ENCODE measurements around the gene RHOB. TPM values are rescaled to one million over a fixed set of nuclear protein-coding genes. Genes with fewer than 3 reads are reported as not detected.

Gene RHOB
- polyA plus RNA-seq, 3 donors from 2014 or later = 0.91 to 4.8 (median 4.4) TPM

DNA sequence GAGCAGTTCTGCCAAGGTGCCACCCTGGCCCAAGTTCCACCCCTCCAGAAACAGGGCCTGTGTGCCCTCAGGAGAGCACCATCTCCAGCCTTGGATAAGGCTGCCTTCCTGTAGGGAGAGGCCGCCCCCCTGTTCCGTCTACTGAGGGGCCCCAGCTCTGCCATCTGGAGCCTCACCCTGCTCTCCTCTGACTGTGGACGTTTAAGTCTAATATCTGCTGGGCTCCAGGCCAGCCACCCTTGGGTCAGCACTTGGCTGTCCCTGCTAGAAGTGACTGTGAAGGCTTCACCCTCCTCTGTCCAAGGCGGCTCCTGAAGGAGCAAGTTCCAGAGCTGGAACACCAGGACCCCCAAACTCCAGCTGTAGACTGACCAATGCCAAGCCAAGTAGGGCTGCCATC is 26.3 kb downstream of the RHOB start:
- H3K4me3 Mint-ChIP-seq = no peak overlapping the region
- DNase-seq = no peak
- H3K9me3 Mint-ChIP-seq = no peaks in the 10 kb centered on the region
- H3K4me1 Mint-ChIP-seq = no peaks in the 10 kb centered on the region
- H3K27me3 Mint-ChIP-seq (ENCODE audit: low read depth in 3 of 3) = peaks cover 0 to 6% (median 0%) of the 10 kb centered on the region in 3 donors
- no peak overlapping the region for H3K27ac Mint-ChIP-seq
- H3K36me3 Mint-ChIP-seq = peaks cover 0 to 3% (median 0%) of the 10 kb centered on the region in 3 donors

GRCh38 chr2:20474757-20475566 is 28.1 kb downstream of the RHOB start:
- Mint-ChIP-seq H3K27me3 (ENCODE audit: low read depth in 3 of 3) (peaks cover 0 to 6% (median 0%) of the 10 kb centered on the region in 3 donors), H3K4me3 (no peak overlapping the region), H3K4me1 (no peaks in the 10 kb centered on the region), H3K36me3 (peaks cover 0 to 3% (median 0%) of the 10 kb centered on the region in 3 donors), H3K27ac (no peak overlapping the region), H3K9me3 (no peaks in the 10 kb centered on the region)
- DNase-seq = no peak

DNA sequence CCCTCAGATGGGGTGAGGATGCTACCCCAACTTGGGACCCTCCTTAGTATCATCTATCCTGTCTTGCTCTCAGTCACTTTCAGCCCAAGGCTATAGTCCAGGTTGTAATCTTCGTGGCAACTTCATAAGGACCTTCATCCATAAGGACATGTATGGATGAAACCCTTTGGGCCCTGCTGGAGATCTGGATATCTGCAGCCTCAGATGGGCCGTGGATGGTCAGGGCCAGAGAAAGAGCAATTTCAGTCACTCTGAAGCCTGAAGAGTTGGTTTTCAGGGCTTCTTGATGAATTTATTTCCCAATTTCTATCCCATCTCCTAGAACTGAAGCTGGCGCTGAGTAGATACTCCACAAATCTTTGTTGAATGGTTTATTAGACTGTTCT is 28.7 kb downstream of the RHOB start:
- H3K36me3 Mint-ChIP-seq = no peaks in the 10 kb centered on the region
- no peaks in the 10 kb centered on the region for H3K9me3 Mint-ChIP-seq
- no peak overlapping the region for H3K27ac Mint-ChIP-seq
- no peak overlapping the region for H3K4me3 Mint-ChIP-seq
- H3K27me3 Mint-ChIP-seq (ENCODE audit: low read depth in 3 of 3) = peaks cover 0 to 6% (median 0%) of the 10 kb centered on the region in 3 donors
- H3K4me1 Mint-ChIP-seq = no peaks in the 10 kb centered on the region
- no peak for DNase-seq

GRCh38 chr2:20476481-20476880 is 29.6 kb downstream of the RHOB start:
- peaks cover 0 to 6% (median 0%) of the 10 kb centered on the region in 3 donors for H3K27me3 Mint-ChIP-seq (ENCODE audit: low read depth in 3 of 3)
- DNase-seq = no peak
- no peaks in the 10 kb centered on the region for H3K9me3 Mint-ChIP-seq
- no peaks in the 10 kb centered on the region for H3K4me1 Mint-ChIP-seq
- no peak overlapping the region for H3K27ac Mint-ChIP-seq
- no peaks in the 10 kb centered on the region for H3K36me3 Mint-ChIP-seq
- no peak overlapping the region for H3K4me3 Mint-ChIP-seq

- H3K27ac Mint-ChIP-seq = no peak overlapping the region
- H3K27me3 Mint-ChIP-seq (ENCODE audit: low read depth in 3 of 3) = peaks cover 0 to 6% (median 0%) of the 10 kb centered on the region in 3 donors
- no peaks in the 10 kb centered on the region for H3K36me3 Mint-ChIP-seq
- H3K4me3 Mint-ChIP-seq = no peak overlapping the region
- DNase-seq = no peak
- no peaks in the 10 kb centered on the region for H3K4me1 Mint-ChIP-seq
- H3K9me3 Mint-ChIP-seq = no peaks in the 10 kb centered on the region
Measured at GRCh38 chr2:20476950-20477349, 30.1 kb downstream of the RHOB start.

DNA sequence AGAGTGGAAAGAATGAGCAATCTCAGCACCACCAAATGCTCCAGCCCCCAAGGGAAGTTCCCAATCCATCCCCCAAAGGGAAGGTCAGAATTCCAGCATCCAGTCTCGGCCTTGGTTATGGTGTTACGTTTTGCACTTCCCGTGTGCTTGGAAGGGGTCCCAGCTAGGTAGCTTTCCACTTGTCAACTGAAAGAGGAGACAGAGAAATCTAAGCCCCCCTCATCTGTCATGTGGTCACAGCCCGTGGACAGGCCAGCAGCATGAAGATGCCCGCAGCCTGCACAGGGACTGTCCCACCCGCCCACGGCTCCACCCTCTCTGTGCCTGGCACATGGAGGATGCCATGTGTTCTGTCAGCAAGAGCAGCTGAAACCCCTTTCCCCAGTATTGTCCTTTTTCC is 32.1 kb downstream of the RHOB start:
- Mint-ChIP-seq H3K27ac (no peak overlapping the region), H3K36me3 (no peaks in the 10 kb centered on the region), H3K27me3 (ENCODE audit: low read depth in 3 of 3) (peaks cover 0 to 6% (median 0%) of the 10 kb centered on the region in 3 donors), H3K9me3 (no peaks in the 10 kb centered on the region), H3K4me1 (no peaks in the 10 kb centered on the region), H3K4me3 (no peak overlapping the region)
- DNase-seq = no peak

- no peak overlapping the region for H3K4me3 Mint-ChIP-seq
- H3K27me3 Mint-ChIP-seq (ENCODE audit: low read depth in 3 of 3) = peaks cover 0 to 3% (median 0%) of the 10 kb centered on the region in 3 donors
- H3K36me3 Mint-ChIP-seq = no peaks in the 10 kb centered on the region
- H3K27ac Mint-ChIP-seq = no peak overlapping the region
- DNase-seq = no peak
- H3K4me1 Mint-ChIP-seq = no peaks in the 10 kb centered on the region
- H3K9me3 Mint-ChIP-seq = no peaks in the 10 kb centered on the region
Measured at GRCh38 chr2:20479835-20480234, 33.0 kb downstream of the RHOB start.

DNA sequence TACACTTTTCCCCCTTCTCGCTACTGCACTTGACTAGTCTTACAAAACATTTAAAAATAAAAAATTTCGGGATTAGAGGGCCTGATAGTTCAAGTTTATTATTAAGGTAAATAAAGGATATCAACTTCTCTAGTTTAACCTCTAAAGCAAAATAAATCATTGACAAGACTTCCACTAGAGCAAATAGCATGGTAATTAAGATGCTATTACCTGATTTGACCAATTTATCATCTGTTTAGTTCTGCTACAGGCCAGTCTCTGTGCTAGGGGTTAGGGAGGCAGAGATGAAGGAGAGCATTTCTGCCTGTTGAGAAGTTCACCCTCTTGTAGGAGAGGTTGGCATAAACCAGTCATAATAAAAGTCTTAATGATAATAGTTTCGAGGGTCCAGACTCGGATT is 34.0 kb downstream of the RHOB start:
- Mint-ChIP-seq H3K36me3 (no peaks in the 10 kb centered on the region), H3K27me3 (ENCODE audit: low read depth in 3 of 3) (peaks cover 0 to 3% (median 0%) of the 10 kb centered on the region in 3 donors), H3K4me3 (no peak overlapping the region), H3K4me1 (no peaks in the 10 kb centered on the region), H3K27ac (no peak overlapping the region), H3K9me3 (no peaks in the 10 kb centered on the region)
- DNase-seq = no peak

- Mint-ChIP-seq H3K27ac (no peak overlapping the region), H3K27me3 (ENCODE audit: low read depth in 3 of 3) (peaks cover 0 to 2% (median 0%) of the 10 kb centered on the region in 3 donors), H3K36me3 (no peaks in the 10 kb centered on the region), H3K9me3 (no peaks in the 10 kb centered on the region), H3K4me3 (no peak overlapping the region), H3K4me1 (no peaks in the 10 kb centered on the region)
- no peak for DNase-seq
Measured at GRCh38 chr2:20481798-20482405, 35.0 kb downstream of the RHOB start.

DNA sequence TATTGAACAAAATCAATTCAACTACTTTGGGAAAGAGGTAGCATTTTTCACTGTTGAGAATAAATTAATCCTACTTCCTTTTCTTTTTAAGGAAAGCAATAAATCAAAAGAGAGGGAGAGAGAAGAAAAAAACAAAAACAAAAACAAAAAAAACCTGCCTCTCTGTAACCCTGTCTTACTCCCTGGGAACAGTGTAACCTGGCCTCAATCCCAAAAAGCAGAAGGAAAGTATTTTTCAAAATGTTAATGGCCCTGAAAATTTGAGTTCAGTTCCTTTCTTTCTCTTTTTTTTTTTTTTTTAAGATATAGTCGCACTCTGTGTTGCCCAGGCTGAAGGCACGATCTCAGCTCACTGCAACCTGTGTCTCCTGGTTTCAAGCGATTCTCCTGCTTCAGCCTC is 35.9 kb downstream of the RHOB start:
- Mint-ChIP-seq H3K27me3 (ENCODE audit: low read depth in 3 of 3) (peaks cover 0 to 3% (median 0%) of the 10 kb centered on the region in 3 donors), H3K4me1 (no peaks in the 10 kb centered on the region), H3K36me3 (no peaks in the 10 kb centered on the region), H3K4me3 (no peak overlapping the region), H3K9me3 (no peaks in the 10 kb centered on the region), H3K27ac (no peak overlapping the region)
- DNase-seq = no peak

DNA sequence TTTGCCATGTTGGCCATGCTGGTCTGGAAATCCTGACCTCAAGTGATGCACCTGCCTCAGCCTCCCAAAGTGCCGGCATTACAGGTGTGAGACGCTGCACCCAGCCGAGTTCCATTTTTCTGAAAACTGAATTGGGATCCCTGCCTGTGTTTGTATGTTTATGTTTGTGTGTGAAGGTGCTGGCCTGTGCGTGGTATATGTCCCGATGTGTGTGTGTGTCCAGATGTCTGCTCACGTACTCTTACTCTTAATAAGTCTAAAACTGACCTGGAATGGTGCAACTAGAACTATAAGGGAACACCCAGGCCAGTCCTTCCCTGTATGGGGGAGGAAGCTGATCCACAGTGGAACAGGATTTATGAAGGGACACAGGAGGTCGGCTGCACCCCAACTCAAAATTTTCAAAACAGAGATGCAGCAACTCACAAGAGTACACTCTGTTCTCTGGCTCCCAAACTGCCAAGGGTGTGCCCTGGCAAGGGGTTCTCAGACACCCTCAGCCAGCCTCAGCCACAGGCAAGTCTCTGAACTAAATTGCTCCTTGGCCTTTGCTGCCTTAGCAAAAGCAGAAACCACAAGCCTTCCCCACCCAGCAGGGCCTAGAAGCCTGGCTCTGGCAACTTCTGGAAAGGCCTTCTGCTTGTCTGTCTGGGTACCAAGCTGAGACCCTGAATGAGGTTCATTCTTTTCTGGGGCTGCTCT is 36.5 kb downstream of the RHOB start:
- H3K27me3 Mint-ChIP-seq (ENCODE audit: low read depth in 3 of 3) = peaks cover 0 to 3% (median 0%) of the 10 kb centered on the region in 3 donors
- no peak overlapping the region for H3K27ac Mint-ChIP-seq
- H3K4me3 Mint-ChIP-seq = no peak overlapping the region
- H3K36me3 Mint-ChIP-seq = no peaks in the 10 kb centered on the region
- no peaks in the 10 kb centered on the region for H3K4me1 Mint-ChIP-seq
- no peak for DNase-seq
- H3K9me3 Mint-ChIP-seq = no peaks in the 10 kb centered on the region

- no peak for DNase-seq
- H3K27me3 Mint-ChIP-seq (ENCODE audit: low read depth in 3 of 3) = peaks cover 0 to 3% (median 0%) of the 10 kb centered on the region in 3 donors
- no peaks in the 10 kb centered on the region for H3K4me1 Mint-ChIP-seq
- no peaks in the 10 kb centered on the region for H3K36me3 Mint-ChIP-seq
- H3K9me3 Mint-ChIP-seq = no peaks in the 10 kb centered on the region
- no peak overlapping the region for H3K4me3 Mint-ChIP-seq
- H3K27ac Mint-ChIP-seq = no peak overlapping the region
Measured at GRCh38 chr2:20484034-20484617, 37.3 kb downstream of the RHOB start.

DNA sequence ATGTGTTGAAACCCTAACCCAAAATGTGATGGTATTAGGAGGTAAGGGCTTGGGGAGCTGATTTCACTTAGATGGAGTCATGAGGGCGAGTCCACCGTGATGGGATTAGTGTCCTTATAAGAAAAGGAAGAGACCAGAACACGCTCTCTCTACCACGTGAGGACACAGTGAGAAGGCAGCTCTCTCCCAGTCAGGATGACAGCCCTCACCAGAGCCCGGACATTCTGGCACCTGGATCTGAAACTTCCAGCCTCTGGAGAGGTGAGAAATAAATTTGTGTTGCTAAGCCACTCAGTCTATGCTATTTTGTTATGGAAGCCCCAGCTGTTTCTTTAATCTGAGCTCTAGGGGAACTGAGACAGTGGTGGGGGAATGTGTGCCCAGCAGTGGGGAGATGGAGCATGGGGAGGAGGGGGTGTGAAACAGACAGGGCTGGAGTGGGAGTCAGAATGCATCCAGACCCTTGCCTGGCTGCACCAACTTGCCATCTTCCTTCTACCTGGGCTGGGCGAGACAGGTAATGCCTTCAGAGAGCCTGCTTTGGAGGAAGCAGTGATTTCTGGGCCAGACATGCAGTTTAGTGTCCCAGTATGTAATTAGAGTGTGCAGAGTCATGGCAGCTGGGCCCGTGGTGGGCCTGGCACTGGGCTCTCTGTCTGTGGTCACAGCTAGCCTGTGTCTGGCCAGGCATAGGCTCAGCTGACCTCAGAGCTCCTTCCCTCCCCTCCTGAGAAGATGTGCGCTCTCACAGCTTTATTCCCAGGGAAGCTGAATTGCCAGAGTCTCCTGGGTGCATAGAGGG is 38.1 kb downstream of the RHOB start:
- H3K36me3 Mint-ChIP-seq = no peaks in the 10 kb centered on the region
- H3K4me1 Mint-ChIP-seq = no peaks in the 10 kb centered on the region
- H3K27me3 Mint-ChIP-seq (ENCODE audit: low read depth in 3 of 3) = peaks cover 0 to 3% (median 2%) of the 10 kb centered on the region in 3 donors
- H3K9me3 Mint-ChIP-seq = no peaks in the 10 kb centered on the region
- DNase-seq = no peak
- no peak overlapping the region for H3K27ac Mint-ChIP-seq
- no peak overlapping the region for H3K4me3 Mint-ChIP-seq

Data from immature natural killer cell (primary cell).